A549 treated with AZD9567 at 1 μM for 4 hours (cell line): ENCODE results near the gene MZF1. TPM values are rescaled to one million over a fixed set of nuclear protein-coding genes. Genes with fewer than 3 reads are reported as not detected.

Experiments
- total RNA-seq: library from RNA; stranded (reverse); fragments of 200-300 nt; extraction: Qiagen RNA extraction; gene quantifications from 5 replicates; pipeline ENCODE4 v1.2.3, GENCODE V29; 2022; ENCODE audit not compliant: insufficient read depth

The MZF1 gene
- 10.1 to 16.7 TPM (median 16.7 TPM) in 5 replicates for total RNA-seq

DNA sequence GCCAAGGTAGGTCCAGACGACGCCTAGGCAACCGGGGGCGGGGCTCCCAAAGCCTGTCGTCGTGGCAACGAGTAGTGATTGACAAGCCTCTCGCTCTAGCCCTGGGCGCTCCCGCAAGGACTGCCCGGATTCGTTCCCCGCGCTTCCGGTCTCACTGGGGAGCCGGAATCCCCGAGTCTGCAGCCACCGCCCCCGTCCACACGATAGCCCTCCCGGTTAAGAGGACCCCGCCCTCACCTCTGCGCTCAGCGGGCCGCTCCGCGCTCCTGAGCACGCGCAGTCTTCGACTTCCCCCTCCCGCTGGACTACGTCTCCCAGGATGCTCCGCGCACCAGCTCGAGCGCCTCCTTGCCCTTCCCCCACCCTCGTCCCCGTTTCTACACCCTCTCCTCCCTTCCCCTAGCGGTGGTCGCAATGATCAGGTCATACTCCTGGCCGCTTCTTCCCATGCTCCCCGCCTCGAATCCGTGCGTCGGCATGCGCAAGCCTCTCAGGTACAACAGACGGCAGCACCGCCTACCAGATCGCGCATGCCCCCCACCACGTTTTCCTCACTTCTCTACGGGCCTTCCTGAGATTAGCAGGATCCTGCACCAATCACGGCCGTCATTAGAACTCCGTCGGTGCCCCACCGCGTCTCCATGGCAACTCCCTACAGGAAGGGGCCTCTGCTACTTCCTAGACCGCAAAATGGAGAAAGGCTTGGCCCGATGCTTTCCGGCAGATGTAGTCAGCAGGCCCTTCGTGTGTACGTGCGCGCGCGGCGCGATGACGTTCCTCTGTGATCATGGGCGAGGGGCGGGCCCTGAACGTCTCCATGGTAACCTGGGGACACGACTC is at the start of gene MZF1:
Gene MZF1, minus strand, starts transcription at position 518 of the 840 bp plus-strand sequence. CDS start 1,946 bp downstream, outside the sequence.

DNA sequence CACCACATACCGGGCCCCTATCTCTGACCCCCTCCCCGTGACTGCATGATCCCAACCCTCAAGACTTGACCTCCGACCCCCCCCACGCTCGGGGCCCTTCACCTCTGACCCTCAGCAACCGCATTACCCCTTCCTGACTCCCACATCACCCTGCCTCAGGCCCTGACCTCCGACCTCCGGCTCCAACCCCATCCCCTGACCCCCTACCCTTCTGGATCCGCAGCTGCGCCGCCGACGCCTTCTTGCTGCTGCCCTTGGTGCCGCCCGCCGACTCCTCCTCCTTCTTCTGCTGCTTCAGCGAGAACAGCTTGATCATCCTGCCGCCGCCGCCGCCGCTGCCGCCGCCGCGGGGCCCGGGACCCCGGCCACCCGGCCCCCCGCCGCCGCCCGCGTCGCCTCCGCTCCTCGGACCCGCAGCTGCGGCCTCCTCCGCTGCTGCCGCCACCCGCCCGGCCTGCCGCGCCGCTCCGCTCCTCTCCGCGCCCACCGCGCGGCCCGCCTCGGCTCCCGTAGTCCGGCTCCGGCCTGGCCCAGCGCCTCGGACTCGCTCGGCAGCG is 15.0 kb downstream of the MZF1 start, which contains the start of gene UBE2M:
Gene UBE2M, minus strand, starts transcription at position 546 of the 557 bp plus-strand sequence. Its CDS starts 230 bp downstream, at position 316.

DNA sequence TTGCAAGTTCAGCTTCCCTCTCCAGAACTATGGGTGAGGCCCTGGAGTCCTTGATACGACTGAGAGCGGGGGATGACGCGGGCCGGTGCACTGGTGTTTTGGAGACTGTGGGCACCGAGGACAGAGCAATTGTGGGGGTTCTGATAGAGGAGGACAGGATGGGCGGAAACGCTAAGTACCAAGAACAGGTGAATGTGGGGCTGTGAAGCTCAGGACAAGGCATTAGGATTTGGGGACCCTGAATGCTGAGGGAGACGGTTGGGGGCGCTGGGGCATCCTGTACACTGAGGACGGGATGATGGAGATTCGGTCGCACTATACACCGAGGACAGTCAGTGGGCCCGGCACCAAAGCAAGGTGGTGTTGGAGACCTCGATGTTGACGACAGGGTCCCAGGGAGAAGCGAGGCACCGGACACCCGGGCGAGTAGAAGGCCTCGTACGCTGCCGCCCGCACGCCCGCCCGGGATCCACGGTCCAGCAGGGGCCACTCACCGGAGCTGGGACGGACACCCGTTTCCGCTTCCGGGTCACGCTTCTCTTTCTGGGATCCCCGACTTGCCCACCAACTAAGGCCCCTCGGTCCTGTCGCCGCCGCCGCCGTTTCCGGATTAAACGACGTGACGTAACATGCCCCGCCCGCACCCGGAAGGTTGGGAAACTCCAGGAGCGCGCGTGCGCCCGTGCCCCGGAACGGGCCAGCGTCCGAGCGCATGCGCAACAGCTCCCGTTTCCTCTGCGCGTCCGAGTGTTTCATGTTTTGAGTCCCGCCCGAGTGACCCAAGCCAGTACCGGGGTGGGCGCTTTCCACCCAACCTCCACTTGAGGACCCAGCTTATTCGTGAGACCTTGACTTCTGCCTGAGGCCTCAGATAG is 18.4 kb downstream of the MZF1 start, which contains the start of gene CHMP2A:
Gene CHMP2A, minus strand, starts transcription at position 612 of the 875 bp plus-strand sequence. CDS start 893 bp downstream, outside the sequence.

DNA sequence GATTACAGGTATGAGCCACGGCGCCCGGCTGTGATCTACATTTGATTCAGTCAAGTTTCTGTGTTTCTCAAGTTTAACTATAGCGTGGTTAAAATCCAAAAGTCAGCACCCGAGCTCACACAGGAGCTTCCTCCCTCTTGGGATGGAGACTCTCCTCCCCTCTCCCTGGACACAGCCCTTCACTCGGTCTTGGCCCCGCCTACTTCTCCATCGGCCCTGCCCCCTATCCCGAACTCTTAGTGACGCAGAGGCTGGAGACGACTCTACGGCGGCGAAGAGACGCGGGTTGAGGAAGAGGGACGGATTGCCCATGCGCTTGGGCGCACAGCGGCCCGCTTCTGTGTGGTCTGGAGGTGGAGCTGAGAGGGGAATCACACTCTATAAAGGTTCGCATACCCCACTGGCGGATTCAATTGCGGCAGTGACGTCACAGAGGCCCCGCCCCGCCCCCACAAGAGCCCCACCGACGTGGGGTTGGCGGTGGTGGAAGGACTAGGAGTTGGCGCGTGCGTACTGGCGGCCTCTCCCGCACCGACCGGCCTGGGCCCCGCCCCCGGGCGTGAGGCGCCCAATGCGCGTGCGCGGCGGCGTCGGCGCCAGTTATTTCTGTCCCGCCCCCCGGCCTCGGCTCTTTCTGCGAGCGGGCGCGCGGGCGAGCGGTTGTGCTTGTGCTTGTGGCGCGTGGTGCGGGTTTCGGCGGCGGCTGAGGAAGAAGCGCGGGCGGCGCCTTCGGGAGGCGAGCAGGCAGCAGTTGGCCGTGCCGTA is 29.1 kb downstream of the MZF1 start, which contains the start of gene TRIM28:
Gene TRIM28, plus strand, starts transcription at position 239 of the 765 bp plus-strand sequence. CDS start 694 bp downstream, outside the sequence.

DNA sequence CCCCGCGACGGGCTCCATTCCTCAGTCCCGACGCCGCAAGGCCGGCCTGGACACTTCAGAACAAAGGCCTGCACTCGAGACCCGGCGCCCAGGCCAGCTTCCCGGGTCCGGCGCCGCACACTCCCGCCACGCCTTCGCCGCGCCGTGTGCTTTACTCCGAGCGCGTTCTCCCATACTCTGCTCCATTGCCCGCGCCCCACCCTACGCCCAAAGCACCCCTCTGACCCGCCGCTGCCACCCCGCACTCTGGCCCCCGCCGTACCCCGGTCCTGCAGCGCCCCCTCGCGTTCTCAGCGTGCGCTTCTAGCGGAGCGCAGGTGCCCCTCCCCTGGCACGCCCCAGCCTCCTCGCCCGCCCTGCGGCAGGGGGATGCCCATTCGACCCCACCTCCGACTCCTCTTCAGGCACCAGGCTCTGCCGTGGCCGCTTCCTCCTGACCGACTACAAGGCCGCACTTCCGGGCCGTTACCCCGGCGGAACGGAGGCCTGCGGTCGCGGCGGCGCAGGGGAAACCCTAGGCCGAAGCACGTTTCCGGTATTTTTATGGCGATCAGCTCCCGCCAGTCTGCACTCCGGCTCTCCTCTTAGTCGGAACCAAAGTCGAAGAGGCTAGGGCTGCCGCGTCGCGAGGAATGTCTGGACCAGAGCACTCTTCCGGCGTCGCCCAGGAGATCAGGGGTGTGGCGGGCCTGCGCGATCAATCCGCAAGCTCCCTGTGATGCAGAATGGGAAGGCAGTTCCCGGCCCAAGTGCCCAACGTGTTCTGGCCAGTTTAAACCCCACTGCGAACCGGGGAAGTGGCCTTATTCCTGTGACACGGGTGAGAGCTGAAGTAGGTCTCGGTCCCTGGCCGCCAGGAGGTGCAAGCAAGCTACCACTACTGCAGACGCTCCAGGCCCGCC is 53.5 kb downstream of the MZF1 start, which contains the start of gene ZBTB45:
Gene ZBTB45, minus strand, starts transcription at position 456 of the 902 bp plus-strand sequence. CDS start 2,137 bp downstream, outside the sequence.

Other genes starting within 250 kb of the MZF1 start
- 2.4 to 3.1 TPM (median 2.6 TPM) in 5 replicates for gene ZSCAN22, start 246.3 kb downstream of the MZF1 start, total RNA-seq
- gene A1BG, start 219.8 kb downstream of the MZF1 start, total RNA-seq = 10.8 to 14.5 TPM (median 13.4 TPM) in 5 replicates
- gene ZNF497, start 210.6 kb downstream of the MZF1 start, total RNA-seq = 1.2 to 1.5 TPM (median 1.4 TPM) in 4 of 5 replicates, not detected in the other
- gene ZNF837, start 192.3 kb downstream of the MZF1 start, total RNA-seq = 1.0 to 2.0 TPM (median 1.6 TPM) in 5 replicates
- 2,020 to 2,699 TPM (median 2,590 TPM) in 5 replicates for gene RPS5, start 186.1 kb downstream of the MZF1 start, total RNA-seq
- 0.10 to 0.24 TPM in 2 of 5 replicates, not detected in the others for gene RNF225, start 177.7 kb downstream of the MZF1 start, total RNA-seq
- 18.6 to 21.4 TPM (median 20.5 TPM) in 5 replicates for gene ZNF584, start 164.7 kb downstream of the MZF1 start, total RNA-seq
- gene ZNF132, start 133.2 kb downstream of the MZF1 start, total RNA-seq = 0.08 to 0.12 TPM (median 0.09 TPM) in 4 of 5 replicates, not detected in the other
- gene ZNF324B, start 121.7 kb downstream of the MZF1 start, total RNA-seq = 5.8 to 7.1 TPM (median 6.2 TPM) in 5 replicates
- gene ZNF324, start 106.3 kb downstream of the MZF1 start, total RNA-seq = 5.8 to 12.1 TPM (median 10.4 TPM) in 5 replicates
- gene ZNF446, start 97.0 kb downstream of the MZF1 start, total RNA-seq = 7.8 to 13.1 TPM (median 12.7 TPM) in 5 replicates
- 27.6 to 32.4 TPM (median 31.5 TPM) in 5 replicates for gene SLC27A5, start 61.3 kb downstream of the MZF1 start, total RNA-seq
- gene ZBTB45, start 53.5 kb downstream of the MZF1 start, total RNA-seq = 12.8 to 19.5 TPM (median 19.0 TPM) in 5 replicates
- 709 to 983 TPM (median 807 TPM) in 5 replicates for gene TRIM28, start 29.3 kb downstream of the MZF1 start, total RNA-seq
- 170 to 217 TPM (median 191 TPM) in 5 replicates for gene CHMP2A, start 18.2 kb downstream of the MZF1 start, total RNA-seq
- gene UBE2M, start 14.7 kb downstream of the MZF1 start, total RNA-seq = 127 to 145 TPM (median 135 TPM) in 5 replicates